Tibial artery (tissue), 4 donors: ENCODE results near the gene CD63.

Experiments used
- DNase-seq, 2 donors: peaks; one replicate each; pipeline ENCODE4 v3.0.0-alpha.2; 2019
- H3K27ac ChIP-seq, 2 donors: fragments of 200-600 bp; sonication (generic) in 1 of 2; 1 replicate in 1 of 2; 2 replicates in 1 of 2; pipeline ENCODE4 v1.5.1; 2018 to 2019; ENCODE audit warnings: mild to moderate bottlenecking in 1 of 2
- H3K27me3 ChIP-seq, 2 donors: fragments of 200-600 bp; sonication (generic) in 1 of 2; one replicate each; pipeline versions ENCODE4 v1.5.1 to v1.6.0; 2016 to 2019
- H3K36me3 ChIP-seq, 3 donors: fragments of 200-600 bp; sonication (generic) in 2 of 3; one replicate each; pipeline ENCODE4 v1.5.1; 2016 to 2019; ENCODE audit warnings: mild to moderate bottlenecking in 2 of 3
- H3K4me1 ChIP-seq, 4 donors: fragments of 200-600 bp; sonication (generic) in 2 of 4; 1 replicate in 3 of 4; 2 replicates in 1 of 4; pipeline ENCODE4 v1.5.1; 2016 to 2019
- H3K4me3 ChIP-seq, 2 donors: fragments of 200-600 bp; sonication (generic) in 1 of 2; 1 replicate in 1 of 2; 2 replicates in 1 of 2; pipeline ENCODE4 v1.5.1; 2018 to 2019; ENCODE audit warnings: mild to moderate bottlenecking in 2 of 2
- H3K9me3 ChIP-seq, 3 donors: fragments of 200-600 bp; sonication (generic) in 1 of 3; one replicate each; pipeline ENCODE4 v1.5.1; 2016 to 2019
- CTCF ChIP-seq, 2 experiments: fragments of 200-600 bp in 1 of 2; fragments of 450-650 bp in 1 of 2; IDR thresholded peaks; one replicate each; pipeline ENCODE4 v1.5.1; 2017 to 2019; ENCODE audit warnings: antibody characterized with exemption in 2 of 2, mild to moderate bottlenecking in 1 of 2, moderate library complexity in 1 of 2
- intact Hi-C: fragments of 100-400 bp; cut with DNase I; formaldehyde crosslinking; loops from one replicate; pipeline ENCODE4 v1.15.0; 2023; ENCODE audit warnings: low total_unique reads

CD63 gene

DNA sequence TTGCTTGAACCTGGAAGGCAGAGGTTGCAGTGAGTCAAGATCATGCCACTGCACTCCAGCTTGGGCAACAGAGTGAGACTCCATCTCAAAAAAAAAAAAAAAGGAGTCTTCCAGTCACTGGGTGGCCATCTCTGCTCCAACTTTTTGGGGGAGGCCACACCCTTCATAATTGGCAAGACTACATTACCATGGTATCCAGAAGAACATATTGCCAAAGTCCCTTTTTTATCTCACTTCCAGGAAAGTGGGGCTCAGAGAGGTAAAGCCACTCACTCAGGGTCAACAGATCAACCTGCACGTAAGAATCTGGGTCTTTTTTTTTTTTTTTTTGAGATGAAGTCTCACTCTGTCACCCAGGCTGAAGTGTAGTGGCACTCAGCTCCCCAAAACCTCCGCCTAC is 5.0 kb upstream of the CD63 start:
- no peak overlapping the region for H3K27ac ChIP-seq
- H3K36me3 ChIP-seq = no peaks in the 10 kb centered on the region
- DNase-seq = no peak
- no peaks in the 10 kb centered on the region for H3K27me3 ChIP-seq
- no peak for TF ChIP-seq CTCF (IDR thresholded peaks at IDR 0.05)
- H3K4me1 ChIP-seq = peaks cover 0 to 28% (median 21%) of the 10 kb centered on the region in 4 donors
- intact Hi-C loops = no loop called here
- H3K9me3 ChIP-seq = no peaks in the 10 kb centered on the region
- H3K4me3 ChIP-seq = no peak overlapping the region

GRCh38 chr12:55733021-55733555 is 4.3 kb upstream of the CD63 start:
- H3K27ac ChIP-seq = no peak overlapping the region
- H3K36me3 ChIP-seq = no peaks in the 10 kb centered on the region
- no peaks in the 10 kb centered on the region for H3K9me3 ChIP-seq
- intact Hi-C loops = no loop called here
- H3K27me3 ChIP-seq = no peaks in the 10 kb centered on the region
- peaks cover 0 to 23% (median 18%) of the 10 kb centered on the region in 4 donors for H3K4me1 ChIP-seq
- no peak for TF ChIP-seq CTCF (IDR thresholded peaks at IDR 0.05)
- no peak overlapping the region for H3K4me3 ChIP-seq
- peak in 1 of 2 donors; percentile 53 for DNase-seq

- Histone ChIP-seq H3K27me3 (no peaks in the 10 kb centered on the region), H3K9me3 (no peaks in the 10 kb centered on the region), H3K4me3 (no peak overlapping the region), H3K4me1 (peaks cover 0 to 20% (median 17%) of the 10 kb centered on the region in 4 donors), H3K27ac (no peak overlapping the region), H3K36me3 (peaks cover 0 to under 1% (median 0%) of the 10 kb centered on the region in 3 donors)
- no peak for TF ChIP-seq CTCF (IDR thresholded peaks at IDR 0.05)
- peak in 1 of 2 donors; percentile 64 for DNase-seq
- intact Hi-C loops = no loop called here
Measured at GRCh38 chr12:55732288-55732687, 3.5 kb upstream of the CD63 start.

GRCh38 chr12:55729819-55730818 is 1.3 kb upstream of the CD63 start:
- Histone ChIP-seq H3K4me3 (peak overlapping the region; percentile 92 to 97), H3K9me3 (no peaks in the 10 kb centered on the region), H3K27ac (peak overlapping the region; percentile 98 to 99), H3K36me3 (peaks cover 19 to 23% (median 21%) of the 10 kb centered on the region in 3 donors), H3K4me1 (peaks cover 0 to 40% (median 32%) of the 10 kb centered on the region in 4 donors), H3K27me3 (no peaks in the 10 kb centered on the region)
- TF ChIP-seq CTCF (IDR thresholded peaks at IDR 0.05) = no peak
- peak; percentile 63 to 74 for DNase-seq
- intact Hi-C loops = no loop called here

DNA sequence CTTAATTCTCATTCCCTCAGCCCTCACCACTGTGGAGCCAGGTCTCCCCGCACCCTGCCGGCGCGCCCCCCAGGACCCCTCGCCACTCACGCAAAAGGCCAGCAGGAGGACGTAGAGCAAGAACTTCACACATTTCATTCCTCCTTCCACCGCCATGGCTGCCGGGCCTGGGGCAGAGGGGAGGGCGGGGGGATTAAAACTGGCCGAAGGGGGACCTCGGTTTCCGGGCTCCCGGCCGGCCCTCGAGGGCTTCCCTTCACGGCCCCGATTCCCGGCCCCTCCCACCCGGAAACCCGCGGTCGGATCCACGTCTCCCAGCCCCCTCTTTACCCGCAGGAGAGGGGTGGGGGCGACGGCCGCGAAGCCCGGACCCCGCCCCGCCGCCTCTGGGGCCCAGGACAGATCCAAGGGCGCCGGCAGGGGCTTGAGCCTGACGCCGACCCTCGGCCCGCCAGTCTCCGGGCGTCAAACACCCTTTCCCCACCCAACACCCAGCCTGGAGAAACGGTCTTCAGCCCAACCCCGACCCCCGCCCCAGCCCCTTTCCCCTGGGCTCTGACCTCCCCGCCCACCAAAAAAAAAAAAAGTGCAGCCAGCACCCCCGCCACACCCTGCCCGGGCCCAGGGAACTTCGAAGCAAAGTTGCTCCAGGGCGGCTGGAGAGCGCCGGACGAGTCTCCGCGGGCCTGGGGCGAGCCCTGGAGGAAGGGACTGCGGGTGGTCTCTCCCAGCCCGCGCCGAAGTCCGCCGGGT is 447 bp downstream of the CD63 start:
- Histone ChIP-seq H3K4me1 (peaks cover 0 to 57% (median 47%) of the 10 kb centered on the region in 4 donors), H3K4me3 (peak overlapping the region; percentile 92 to 97), H3K36me3 (peaks cover 24 to 38% (median 35%) of the 10 kb centered on the region in 3 donors), H3K9me3 (no peaks in the 10 kb centered on the region), H3K27me3 (no peaks in the 10 kb centered on the region), H3K27ac (peak overlapping the region; percentile 98 to 99)
- intact Hi-C loops = no loop called here
- TF ChIP-seq CTCF (IDR thresholded peaks at IDR 0.05) = no peak
- peak; percentile 86 to 93 for DNase-seq
